NCI-H510A treated with DMSO at 0.1 percent for 48 hours (cell line): ENCODE measurements around the gene ALDH1B1.
A peak's percentile ranks its signal among the peaks of the same experiment; 100 is the strongest.

ENCODE experiments used
- DNase-seq: peaks from one replicate; lab custom pipeline; 2025; lab: John Stamatoyannopoulos, UW

The ALDH1B1 gene

DNA sequence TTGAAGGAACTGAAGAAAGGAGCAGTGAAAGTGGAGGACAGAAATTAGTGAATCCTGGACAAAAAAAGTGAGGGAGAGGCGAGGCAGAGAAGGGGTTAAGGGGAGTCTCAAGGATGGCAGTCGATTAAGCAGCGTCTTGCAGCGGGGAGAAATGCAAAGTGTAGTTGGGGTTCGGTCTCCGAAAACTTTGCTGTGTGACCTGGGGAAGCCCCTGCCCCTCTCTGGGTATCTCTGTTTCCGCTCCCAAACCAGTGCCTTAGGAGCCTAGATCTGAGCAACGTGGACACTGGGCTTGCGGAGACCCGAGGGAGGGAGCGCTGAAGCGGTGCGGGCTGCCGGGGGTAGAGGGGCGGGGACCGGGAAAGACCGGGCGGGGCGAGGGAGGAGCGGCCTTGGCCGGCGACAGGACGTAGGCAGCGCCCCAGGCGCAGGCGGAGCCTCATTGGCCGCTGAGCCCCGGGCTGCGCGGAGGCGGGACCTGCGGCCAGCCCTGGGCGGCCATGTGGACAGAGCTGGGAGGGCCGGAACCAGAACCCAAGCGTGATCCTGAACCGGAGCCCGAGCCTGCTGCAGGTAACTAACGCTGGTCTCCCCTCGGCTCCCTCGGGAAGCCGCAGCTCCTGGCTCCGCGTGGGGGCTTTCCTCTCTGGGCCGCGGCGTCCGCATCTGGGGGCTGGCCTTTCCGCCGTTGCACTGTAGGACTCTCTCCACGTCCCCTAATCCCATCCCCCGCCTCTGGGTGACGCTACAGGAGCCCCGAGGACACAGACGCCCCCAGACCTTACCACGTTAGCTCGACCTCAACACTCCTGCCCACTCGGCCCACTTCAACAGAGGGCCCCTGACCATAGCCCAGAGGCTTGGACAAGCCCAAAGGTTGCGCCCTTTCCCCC lies at the start of gene ALDH1B1:
Gene ALDH1B1, plus strand, starts transcription at position 468 of the 893 bp plus-strand sequence. CDS start 3,047 bp downstream, outside the sequence.
- DNase-seq: peak; percentile 75

DNA sequence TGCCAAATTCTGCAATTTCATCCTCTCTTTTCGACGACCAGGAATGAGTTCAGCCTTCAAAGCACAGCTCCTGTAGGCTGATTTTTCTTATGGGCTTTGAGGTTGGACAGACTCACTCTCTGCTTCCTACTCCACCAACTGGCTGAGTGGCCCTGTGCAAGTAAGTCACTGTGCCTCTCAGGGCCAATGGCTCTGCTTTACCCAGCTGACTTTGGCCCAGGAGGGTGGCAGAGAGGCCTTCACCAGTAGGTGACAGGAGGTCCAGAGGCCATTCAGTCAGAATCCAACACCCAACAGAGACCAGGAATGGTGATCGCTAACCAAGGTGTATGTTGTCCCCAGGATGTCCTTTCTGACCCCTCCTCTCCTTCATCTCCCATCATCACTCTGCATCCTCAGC lies 49.5 kb upstream of the ALDH1B1 start:
- no peak for DNase-seq

DNA sequence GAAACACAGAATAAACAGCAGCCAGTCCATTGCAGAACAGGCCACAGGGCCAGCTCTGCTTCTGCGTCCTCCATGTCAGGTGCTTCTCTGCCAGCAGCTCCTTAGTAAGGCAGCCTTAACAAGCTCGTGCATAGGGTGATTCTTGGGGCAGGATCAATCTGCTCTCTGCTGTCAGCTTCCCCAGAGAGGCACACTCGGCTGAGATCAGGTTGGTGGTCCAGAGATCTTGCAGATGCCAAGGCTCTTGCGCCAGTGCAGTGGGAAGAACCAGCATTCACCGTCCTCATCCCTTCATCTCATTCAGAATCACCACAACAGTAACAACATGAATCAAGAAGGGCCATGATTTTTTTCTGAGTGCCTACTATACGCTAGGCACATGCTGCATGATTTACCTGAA lies 49.0 kb upstream of the ALDH1B1 start:
- DNase-seq: no peak

DNA sequence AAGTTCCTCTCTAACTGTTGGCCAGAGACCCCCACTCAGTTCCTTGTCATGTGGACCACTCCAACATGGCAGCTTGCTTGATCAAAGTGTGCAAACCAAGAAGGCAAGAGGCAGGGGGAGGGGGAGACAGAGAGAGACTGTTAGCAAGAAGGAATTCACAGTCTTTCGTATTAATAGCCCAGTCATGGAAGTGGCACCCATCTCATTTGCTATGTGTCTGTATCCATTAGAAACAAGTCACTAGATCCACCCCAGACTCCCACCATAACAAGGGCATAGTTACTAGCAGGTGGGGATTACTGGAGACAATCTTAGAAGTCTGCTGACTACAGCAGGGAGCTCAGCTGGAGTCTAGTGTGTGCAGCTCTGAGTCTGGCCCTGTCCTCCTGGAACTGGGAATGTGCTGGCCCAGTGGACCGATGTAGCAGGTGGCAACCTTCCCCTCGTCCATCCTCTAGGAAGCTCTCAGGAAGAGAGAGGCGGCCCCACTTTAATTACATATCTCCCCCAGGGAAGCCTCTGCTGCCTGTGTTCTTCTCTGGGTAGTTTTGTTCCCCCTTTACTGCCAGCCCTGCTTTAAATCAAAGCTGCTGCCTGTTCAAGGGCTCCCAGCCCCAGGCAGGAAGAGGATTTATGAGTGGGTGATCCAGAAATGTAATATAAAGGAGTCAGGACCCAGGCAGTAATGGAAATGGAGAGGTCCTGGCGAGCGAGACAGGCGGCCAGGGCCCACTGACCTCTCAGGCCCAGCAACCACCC lies 47.8 kb upstream of the ALDH1B1 start:
- DNase-seq: no peak

DNA sequence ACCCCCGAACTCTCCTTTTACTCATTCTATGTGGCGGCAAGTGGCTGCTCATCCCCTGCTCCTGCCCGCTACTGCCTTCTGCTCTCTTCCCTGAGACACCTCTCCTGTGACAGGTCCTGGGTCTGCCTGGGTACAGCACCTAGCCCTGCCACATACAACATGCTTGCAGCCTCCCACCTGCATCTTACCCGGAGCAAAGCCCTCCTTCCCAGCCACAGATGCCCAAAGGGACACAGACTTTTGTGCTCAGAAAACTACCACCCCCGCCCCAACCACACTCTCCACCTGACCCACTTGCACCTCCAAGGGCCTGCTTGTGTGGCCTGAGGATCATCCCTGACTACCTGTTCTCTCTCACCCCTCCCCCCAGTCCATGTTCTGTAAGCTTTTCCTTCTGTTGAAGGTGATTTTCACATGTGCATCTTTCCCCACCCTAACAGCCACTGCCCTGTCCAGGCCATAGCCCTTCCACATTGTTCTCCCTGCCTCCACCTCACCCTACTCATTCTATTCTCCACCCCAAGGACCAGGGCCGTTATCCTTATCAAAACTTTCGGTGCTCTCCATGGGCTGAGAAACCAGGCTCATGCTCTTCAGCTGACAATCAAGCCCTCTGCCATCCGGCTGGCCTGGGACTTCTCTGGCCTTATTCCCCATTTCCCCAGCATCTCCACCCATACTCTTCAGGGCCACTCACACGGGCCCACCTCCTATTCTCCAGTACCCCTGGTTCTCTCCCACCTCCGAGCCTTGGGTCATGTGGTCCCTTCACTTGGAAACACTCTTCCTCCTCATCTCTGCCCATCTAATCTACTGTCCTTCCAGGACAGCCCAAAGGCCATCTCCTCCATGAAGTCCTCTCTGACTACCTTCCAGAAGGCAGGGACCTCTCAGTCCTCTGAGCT lies 46.4 kb upstream of the ALDH1B1 start:
- no peak for DNase-seq

DNA sequence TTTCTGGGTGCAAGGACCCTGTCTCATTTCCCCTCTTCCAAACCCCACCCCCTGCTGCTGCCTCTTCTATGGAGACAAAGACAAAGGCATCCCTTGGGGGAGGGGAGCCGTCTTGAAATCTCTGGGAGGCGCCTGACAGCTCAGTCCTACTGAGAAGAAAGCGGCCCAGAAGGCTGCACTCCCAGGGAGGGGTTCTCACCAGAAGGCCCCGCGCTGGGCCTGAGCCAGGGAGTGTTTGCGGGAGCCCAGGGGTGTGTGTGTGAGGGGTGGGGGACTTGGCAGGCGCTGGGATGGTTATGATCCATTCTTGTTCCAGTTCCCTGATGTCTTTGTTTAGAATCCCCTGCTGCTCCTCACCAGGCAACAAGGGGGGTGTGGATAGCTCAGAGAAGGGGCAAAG lies 45.7 kb upstream of the ALDH1B1 start:
- no peak for DNase-seq

DNA sequence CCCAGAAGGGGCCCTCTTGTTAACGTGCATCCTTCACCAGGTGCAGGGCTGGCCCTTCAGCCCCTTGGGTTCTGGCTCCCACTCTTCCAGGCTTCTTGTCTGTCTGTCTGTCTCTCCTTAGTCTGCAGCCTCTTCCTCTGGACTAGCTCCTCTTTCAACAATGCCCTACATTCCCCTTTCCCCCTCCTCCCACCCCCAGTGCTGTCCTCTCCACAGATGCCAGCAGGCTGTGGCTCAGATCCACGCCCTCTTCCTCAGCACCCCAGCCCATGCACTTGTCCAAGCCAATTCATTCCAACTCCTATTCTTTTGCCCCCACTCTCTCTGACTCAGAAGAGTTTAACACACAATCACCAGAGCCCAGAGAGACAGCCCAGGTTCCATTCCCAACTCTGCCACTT lies 45.2 kb upstream of the ALDH1B1 start:
- DNase-seq: no peak

DNA sequence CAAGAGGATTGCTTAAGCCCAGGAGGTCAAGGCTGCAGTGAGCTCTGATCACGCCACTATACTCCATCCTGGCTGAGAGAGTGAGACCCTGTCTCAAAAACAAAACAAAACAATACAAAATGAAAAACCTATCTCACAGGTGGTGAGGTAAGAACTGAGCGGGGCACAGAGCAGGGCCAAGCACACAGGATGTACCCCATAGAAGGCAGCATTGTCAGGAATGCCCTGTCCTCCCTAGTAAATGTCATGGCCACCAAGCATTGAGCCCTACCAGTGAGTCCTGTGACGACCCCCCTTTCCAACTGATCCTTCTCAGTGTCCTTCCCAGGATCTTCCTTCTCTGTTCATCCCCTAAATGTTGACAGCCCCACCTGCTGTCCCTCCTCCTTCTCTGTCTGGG lies 44.6 kb upstream of the ALDH1B1 start:
- DNase-seq: no peak

DNA sequence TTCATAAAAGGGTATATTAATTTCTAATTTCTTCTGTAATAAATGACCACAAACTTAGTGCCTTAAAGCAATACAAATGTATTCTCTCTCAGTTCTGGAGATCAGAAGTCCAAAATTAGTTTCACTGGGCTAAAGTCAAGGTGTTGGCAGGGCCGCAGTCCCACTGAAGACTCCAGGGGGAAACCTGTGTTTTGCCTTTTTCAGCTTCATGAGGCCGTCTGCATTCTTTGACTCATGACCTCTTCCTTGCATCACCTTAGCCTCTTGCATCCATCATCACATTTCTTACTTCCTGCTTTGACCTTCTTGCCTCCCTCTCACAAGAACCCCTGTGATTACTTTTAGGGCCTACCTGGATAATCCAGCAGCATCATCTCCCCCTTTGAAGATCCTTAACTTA lies 42.0 kb upstream of the ALDH1B1 start:
- no peak for DNase-seq

DNA sequence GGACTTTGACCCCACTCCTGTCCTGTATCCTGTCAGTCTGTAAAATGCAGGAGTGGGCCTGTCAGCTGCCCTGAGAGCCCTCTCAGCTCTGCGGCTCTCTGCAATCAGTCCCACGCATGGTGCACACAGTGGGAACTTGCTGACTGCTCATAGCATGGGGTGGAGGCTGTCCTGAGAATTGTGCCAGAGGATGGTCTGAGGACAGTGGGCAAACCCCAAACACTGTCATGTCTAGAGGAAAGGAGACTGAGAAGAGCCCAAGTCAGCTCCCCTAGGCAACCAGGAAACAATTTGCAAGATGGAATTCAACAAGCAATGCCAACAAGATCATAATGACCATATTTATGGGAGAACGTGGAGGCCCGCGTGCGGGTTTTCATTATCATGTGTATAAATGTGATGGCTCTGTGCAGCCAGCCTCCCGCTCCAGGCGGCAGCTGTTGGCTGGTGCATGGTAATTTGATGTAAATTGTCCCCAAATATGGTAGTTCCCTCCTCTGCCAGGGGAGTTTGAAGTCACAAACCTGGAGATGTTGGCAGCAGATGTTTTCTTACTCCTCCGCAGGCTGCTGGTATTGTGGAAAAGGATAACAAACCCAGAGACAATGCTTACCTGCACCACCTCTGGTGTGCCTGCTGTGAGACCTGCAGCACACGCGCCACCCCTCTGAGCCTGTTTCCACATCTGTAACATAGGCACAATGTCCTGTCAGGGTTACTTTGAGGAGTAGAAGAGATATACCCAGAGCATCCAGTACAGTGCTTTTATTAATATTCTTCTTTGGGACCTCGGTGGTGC lies 39.8 kb upstream of the ALDH1B1 start:
- DNase-seq: no peak

DNA sequence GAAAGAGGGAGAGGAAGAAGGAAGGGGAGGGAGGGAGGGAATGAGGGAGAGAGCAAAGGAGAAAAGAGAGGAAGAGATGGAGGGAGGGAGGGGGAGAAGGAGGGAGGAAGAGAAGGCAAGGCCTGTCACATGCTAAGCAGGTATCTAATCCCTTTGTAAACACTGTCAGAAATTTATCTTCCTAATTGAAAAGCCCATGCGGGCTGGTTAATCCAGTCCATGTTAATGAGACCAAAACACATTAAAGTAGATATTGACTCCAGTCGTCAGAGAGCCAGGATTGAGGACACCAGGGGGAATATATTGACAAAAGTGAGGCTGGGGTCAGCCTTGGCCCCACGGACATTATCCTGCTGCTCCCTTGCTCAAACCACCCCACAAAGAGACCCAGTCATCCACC lies 37.4 kb upstream of the ALDH1B1 start:
- DNase-seq: peak; percentile 3

DNA sequence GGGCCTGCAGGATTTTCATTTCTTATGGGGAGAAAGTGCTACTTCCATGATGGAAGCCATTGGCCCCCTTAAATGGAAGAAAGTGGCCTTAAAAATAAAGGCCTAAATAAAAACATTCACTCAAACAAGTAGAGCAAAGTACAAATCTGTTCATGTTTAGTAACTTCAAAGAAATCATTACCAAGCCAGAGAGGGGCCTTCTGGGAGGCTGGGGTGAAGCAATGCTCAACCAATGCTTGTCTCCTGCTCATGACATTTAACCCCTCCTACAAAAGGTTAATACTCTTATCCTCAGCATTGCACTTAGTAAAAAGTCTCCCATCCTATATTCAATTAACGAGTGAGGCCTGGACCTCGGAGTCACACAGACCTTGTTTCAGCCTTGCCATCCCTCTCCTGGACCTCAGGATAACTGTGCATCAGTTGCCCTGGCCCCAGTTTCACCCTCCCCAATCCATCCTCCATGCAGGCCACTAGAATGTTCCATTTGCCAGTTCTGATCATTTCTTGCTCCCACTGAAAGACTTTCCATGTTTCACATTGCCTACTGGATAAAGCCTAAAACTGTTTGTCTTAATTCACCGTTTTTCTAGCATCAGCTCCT lies 36.9 kb upstream of the ALDH1B1 start:
- DNase-seq: no peak

DNA sequence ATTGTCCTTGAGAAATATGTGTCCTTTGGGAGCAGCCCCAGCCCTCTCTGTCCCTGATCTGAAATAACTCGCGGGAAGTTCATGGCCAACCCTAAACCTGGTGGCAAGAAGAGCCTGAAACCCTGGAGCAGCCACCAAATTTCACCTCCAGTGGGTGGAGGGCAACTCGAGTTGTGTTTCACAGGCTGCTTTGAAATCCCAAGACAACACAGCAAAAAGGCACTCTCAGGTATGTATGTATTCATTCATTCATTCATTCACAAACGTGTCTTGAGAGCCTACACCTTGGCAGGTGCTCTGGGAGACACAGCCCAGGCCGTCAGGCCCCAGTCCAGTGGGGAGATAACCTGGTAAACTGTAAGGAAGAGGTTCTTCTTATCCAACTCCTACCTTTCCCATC lies 35.7 kb upstream of the ALDH1B1 start:
- no peak for DNase-seq

DNA sequence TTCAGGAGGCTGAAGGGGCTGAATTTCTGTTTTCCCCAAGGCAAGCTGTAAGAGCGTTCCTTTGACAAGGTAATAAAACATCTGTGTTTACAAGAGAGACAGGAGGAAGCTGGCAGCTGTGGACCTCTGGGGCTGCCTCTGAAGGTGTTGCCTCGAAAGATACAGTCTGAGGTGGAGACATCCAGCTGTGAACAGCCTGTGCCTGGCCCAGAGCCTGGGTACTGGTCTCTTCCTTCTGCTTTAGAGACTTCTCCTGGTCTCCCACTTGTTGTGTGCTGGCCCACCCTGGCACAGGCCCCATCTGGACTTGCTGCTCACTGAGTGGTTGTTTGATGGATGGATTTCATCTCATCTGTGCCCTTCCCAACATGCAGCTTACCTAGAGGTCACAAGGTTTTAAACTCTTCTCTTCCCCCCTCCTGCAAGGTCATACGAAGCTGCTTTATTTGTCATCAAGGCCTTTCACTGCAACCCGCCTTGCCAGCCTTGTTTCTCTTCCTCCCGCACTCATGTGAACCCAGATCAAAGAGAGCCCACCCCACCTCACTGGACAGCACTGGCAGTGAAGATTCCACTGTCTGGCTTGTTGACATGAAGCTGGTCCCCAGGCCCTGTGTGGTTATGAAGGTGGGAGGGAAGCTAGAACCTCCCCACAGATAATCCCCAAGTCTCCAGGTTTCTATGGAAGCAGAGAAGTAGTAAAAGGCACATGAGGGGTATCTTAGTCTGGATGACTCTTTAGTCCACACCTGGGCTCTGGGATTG lies 35.0 kb upstream of the ALDH1B1 start:
- DNase-seq: peak; percentile 20

DNA sequence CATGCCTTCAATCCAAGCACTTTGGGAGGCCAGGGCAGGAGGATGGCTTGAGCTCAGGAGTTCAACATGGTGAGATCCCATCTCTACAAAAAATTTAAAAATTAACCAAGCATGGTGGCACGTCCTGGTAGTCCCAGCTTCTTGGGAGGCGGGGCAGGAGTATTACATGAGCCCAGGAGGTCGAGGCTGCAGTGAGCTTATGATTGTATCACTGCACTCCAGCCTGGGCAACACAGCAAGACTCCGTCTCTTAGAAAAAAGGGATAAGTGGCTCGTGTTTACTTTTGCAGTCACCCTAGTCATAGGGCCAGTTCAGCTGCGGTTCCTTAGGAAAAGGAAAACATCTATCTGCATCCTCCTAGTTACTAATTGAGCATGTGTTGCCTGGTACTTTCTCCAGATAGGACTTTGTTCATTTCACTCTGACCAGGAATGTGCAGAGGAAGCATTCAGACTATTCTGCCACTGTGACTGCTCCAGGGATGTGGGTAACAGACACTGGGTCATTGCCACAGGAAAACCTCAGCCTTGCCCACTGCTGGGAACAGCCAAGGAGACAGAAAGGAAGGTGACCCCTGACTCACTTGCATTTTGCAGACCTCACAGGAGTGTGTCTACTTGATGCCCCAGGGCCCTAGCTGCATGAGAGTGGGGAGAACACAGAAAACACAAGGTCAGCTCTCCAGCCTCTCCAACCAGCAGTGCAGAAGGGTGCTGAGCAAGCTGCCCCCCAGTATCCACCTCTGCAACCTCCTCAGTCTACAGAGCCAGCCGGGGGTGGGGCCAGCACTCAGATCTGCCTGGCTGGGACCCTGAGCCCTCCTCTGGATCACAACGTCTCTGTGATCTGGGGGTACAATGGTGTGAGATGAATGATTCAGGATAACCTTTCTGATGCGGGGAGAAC lies 33.9 kb upstream of the ALDH1B1 start:
- DNase-seq: no peak

DNA sequence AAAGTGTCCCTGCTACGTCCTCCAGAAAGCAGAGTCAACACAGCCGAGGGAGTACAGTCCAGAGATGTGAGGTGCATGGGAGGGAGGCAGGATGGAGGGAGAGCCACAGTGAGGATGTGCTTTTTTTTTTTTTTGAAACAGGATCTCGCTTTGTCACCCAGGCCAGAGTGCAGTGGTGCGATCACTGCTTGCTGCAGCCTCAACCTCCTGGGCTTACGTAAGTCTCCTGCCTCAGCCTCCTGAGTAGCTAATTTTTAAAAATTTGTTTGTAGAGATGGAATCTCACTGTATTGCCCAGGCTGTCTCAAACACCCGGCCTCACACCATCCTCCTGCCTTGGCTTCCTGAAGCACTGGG lies 33.2 kb upstream of the ALDH1B1 start:
- DNase-seq: no peak

DNA sequence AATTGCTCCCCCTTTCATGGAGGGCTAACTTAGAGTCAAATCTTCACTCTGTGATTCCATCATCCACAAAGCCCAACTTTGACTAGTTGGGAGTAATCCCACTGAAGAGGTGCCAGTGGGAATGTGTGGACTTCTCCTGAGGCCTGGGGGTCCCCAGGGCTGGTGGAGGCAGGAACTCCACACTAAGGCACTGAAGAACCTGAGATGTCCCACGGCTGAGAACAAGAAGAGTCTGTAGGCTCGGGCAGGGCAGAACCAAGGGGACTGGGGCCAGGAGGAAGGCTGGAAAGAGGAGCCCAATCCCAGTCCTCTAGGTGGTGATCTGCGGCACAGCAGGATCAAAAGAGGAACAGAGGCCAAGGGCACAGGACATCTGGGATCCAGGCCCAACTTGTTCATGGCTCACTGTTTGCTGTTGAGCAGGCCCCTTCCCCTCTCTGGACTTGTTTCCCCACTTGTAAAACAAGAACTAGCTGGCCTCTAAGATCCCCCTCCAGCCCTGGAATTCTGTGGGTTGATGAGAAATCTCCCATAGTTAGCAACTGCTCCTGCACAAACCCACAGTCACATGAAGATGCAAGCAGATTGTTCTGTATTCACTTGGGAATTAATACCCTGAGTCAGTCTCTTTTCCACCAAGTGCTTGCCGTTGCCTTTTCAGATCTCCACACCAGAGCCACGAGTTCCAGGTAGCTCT lies 32.7 kb upstream of the ALDH1B1 start:
- DNase-seq: no peak

DNA sequence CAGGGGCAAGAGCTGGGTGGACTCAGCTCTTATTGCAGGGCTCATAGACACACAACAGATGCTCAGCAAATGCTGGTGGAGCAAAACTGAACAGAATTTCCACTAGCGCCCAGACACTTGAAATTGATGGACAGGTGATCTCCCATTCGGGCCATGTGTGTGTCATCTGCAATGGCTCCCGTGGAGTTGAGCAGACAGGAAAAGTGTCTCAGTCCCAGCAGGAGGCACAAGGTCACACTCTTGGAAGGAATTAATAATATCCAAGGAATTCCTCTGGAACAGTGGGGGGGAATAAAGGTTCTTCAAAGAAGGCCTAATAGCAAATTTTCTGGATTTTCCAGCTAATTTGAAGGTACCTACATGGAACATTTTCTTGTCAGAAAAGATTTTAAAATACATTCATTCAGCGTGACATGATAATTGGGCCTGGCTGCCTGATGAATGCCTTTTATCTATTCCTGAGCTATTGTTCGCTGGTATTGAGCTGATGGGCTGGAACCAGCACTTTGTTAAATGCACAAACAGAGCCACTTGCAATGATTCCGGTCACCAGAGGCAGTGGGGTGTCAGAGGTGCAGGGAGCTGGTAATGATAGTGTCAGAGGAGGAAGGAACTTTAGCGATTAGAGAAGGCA lies 31.5 kb upstream of the ALDH1B1 start:
- no peak for DNase-seq
